Suprapubic skin (tissue), 4 donors: ENCODE measurements around the gene DNAJC11.

Experiments used
- EP300 ChIP-seq: sonication (generic); formaldehyde crosslinking; IDR thresholded peaks from one replicate; pipeline ENCODE4 v1.6.1; 2017; ENCODE audit warnings: antibody characterized with exemption
- POLR2A ChIP-seq, 2 donors: fragments of 450-650 bp; IDR thresholded peaks; one replicate each; pipeline ENCODE4 v1.6.1; 2017; ENCODE audit warnings: antibody characterized with exemption in 2 of 2, mild to moderate bottlenecking in 2 of 2, moderate library complexity in 2 of 2
- POLR2AphosphoS5 ChIP-seq, 3 donors: sonication (generic); formaldehyde crosslinking; IDR thresholded peaks; one replicate each; pipeline ENCODE4 v1.6.1; 2017; ENCODE audit warnings: antibody characterized with exemption in 3 of 3
- TF ChIP-seq, protein P1 (sequence below), 2 donors: fragments of 200-600 bp in 1 of 2; fragments of 450-650 bp in 1 of 2; sonication (generic) in 1 of 2; IDR thresholded peaks; one replicate each; pipeline ENCODE4 v1.5.1; 2016 to 2019; ENCODE audit warnings: antibody characterized with exemption in 2 of 2, mild to moderate bottlenecking in 1 of 2, moderate library complexity in 1 of 2

DNA sequence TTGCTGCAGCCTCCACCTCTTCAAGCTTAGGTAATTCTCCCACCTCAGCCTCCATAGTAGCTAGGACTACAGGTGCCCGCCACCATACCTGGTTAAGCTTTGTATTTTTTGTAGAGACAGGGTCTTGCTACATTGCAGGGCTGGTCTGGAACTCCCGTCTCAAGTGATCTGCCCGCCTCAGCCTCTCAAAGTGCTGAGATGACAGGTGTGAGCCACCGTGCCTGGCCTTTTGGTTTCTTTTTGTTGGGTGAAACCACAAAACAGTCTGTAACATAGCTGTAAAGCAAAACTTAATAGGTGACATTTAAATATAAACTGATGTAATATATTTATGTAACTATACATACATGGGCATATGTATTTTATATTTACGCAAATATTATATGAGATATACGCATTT lies 3.1 kb upstream of the DNAJC11 start:
- TF ChIP-seq, protein P1, sequence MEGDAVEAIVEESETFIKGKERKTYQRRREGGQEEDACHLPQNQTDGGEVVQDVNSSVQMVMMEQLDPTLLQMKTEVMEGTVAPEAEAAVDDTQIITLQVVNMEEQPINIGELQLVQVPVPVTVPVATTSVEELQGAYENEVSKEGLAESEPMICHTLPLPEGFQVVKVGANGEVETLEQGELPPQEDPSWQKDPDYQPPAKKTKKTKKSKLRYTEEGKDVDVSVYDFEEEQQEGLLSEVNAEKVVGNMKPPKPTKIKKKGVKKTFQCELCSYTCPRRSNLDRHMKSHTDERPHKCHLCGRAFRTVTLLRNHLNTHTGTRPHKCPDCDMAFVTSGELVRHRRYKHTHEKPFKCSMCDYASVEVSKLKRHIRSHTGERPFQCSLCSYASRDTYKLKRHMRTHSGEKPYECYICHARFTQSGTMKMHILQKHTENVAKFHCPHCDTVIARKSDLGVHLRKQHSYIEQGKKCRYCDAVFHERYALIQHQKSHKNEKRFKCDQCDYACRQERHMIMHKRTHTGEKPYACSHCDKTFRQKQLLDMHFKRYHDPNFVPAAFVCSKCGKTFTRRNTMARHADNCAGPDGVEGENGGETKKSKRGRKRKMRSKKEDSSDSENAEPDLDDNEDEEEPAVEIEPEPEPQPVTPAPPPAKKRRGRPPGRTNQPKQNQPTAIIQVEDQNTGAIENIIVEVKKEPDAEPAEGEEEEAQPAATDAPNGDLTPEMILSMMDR (IDR thresholded peaks at IDR 0.05) = no peak
- no peak for TF ChIP-seq POLR2A (IDR thresholded peaks at IDR 0.05)
- no peak for TF ChIP-seq EP300
- no peak for TF ChIP-seq POLR2AphosphoS5 (IDR thresholded peaks at IDR 0.05)
